PC-3 (cell line): Measurements from ENCODE around the gene MYOF. TPM values are rescaled to one million over a fixed set of nuclear protein-coding genes. Genes with fewer than 3 reads are reported as not detected.
A peak's percentile ranks its signal among the peaks of the same experiment; 100 is the strongest.

Experiments used
- ATAC-seq: fragments of 200-7000 bp; cut with Tn5 transposase; 2 replicates; pipeline ENCODE4 v1.9.1; 2020; ENCODE audit warnings: mild to moderate bottlenecking, moderate library complexity
- BruUV-seq: library from RNA; stranded (reverse); fragments of 400-500 nt; replicated peaks from 2 replicates; lab custom pipeline; 2021; lab: Mats Ljungman, UMichigan
- CTCF ChIA-PET: fragments of 300-600 bp; sonication (Branson Sonifier 250); formaldehyde crosslinking; loops from one replicate; lab custom pipeline; 2022; ENCODE audit warnings: antibody characterized with exemption; lab: Charles Lee
- POLR2A ChIA-PET: fragments of 300-600 bp; sonication (Branson Sonifier 250); formaldehyde crosslinking; loops from one replicate; lab custom pipeline; 2022; ENCODE audit warnings: antibody characterized with exemption; ENCODE audit not compliant: unreplicated experiment; lab: Charles Lee
- DNase-seq: peaks from one replicate; pipeline ENCODE4 v3.0.0-alpha.2; 2015
- H2AFZ ChIP-seq: fragments of 300-600 bp; sonication (generic); 2 replicates; pipeline ENCODE4 v1.6.0; 2016; ENCODE audit warnings: antibody characterized with exemption, low read length
- H3F3A ChIP-seq: fragments of 300-600 bp; sonication (generic); one replicate; pipeline ENCODE4 v1.6.0; 2017; ENCODE audit warnings: antibody characterized with exemption, low read length, control low read depth, mild to moderate bottlenecking; ENCODE audit not compliant: unreplicated experiment
- H3K27ac ChIP-seq: fragments of 300-600 bp; sonication (generic); 2 replicates; pipeline ENCODE4 v1.5.1; 2016; ENCODE audit warnings: mild to moderate bottlenecking, low read length
- H3K27me3 ChIP-seq: fragments of 300-600 bp; sonication (generic); 2 replicates; pipeline ENCODE4 v1.6.1; 2016; ENCODE audit warnings: low read length, mixed read lengths
- H3K36me3 ChIP-seq: fragments of 300-600 bp; sonication (generic); 2 replicates; pipeline ENCODE4 v1.6.1; 2016; ENCODE audit warnings: low read depth, mixed run types, low read length, mixed read lengths
- H3K4me1 ChIP-seq: fragments of 300-600 bp; sonication (generic); 2 replicates; pipeline ENCODE4 v1.5.1; 2016; ENCODE audit warnings: low read length; ENCODE audit not compliant: insufficient read depth
- H3K4me2 ChIP-seq: fragments of 300-600 bp; sonication (generic); 2 replicates; pipeline ENCODE4 v1.6.0; 2016; ENCODE audit warnings: low read length
- H3K4me3 ChIP-seq: fragments of 300-600 bp; sonication (generic); 2 replicates; pipeline ENCODE4 v1.5.1; 2016; ENCODE audit warnings: mild to moderate bottlenecking, low read length, mixed read lengths
- H3K79me2 ChIP-seq: fragments of 300-600 bp; sonication (generic); 2 replicates; pipeline ENCODE4 v1.6.1; 2017; ENCODE audit warnings: low read length, mixed read lengths
- H3K9ac ChIP-seq: fragments of 300-600 bp; sonication (generic); 2 replicates; pipeline ENCODE4 v1.6.0; 2016; ENCODE audit warnings: mild to moderate bottlenecking, low read length
- H3K9me2 ChIP-seq: fragments of 300-600 bp; sonication (generic); replicated peaks from 2 replicates; pipeline ENCODE4 v1.6.1; 2016; ENCODE audit warnings: mixed run types, low read length, mixed read lengths
- H3K9me3 ChIP-seq: fragments of 300-600 bp; sonication (generic); 2 replicates; pipeline ENCODE4 v1.6.1; 2016; ENCODE audit warnings: low read length, mixed read lengths
- H4K20me1 ChIP-seq: fragments of 300-600 bp; sonication (generic); 2 replicates; pipeline ENCODE4 v1.6.1; 2016; ENCODE audit warnings: low read length, mixed read lengths
- EZH2 ChIP-seq: fragments of 300-600 bp; sonication (generic); IDR thresholded peaks from one replicate; pipeline ENCODE4 v1.6.1; 2017; ENCODE audit warnings: antibody characterized with exemption, mild to moderate bottlenecking, low read length; ENCODE audit not compliant: unreplicated experiment
- EZH2phosphoT487 ChIP-seq: fragments of 300-600 bp; sonication (generic); IDR thresholded peaks from 2 replicates; pipeline ENCODE4 v1.6.1; 2018; ENCODE audit warnings: mild to moderate bottlenecking, antibody characterized with exemption, low read length, borderline replicate concordance
- intact Hi-C: fragments of 100-400 bp; cut with micrococcal nuclease; formaldehyde crosslinking; loops from 2 replicates; pipeline ENCODE4 v1.9.0; 2023
- total RNA-seq: library from RNA; depleted of rRNA; stranded (reverse); fragments of >200 nt; gene quantifications from 2 replicates; pipeline ENCODE4 v1.2.3, GENCODE V29; 2014
- TF ChIP-seq, protein P1 (sequence below): fragments of 300-600 bp; sonication (generic); conservative IDR thresholded peaks from 2 replicates; pipeline ENCODE4 v1.5.1; 2017; ENCODE audit warnings: antibody characterized with exemption, low read depth, mild to moderate bottlenecking, low read length

MYOF gene
- total RNA-seq, 1 experiment from 2014 or later: 174 TPM

DNA sequence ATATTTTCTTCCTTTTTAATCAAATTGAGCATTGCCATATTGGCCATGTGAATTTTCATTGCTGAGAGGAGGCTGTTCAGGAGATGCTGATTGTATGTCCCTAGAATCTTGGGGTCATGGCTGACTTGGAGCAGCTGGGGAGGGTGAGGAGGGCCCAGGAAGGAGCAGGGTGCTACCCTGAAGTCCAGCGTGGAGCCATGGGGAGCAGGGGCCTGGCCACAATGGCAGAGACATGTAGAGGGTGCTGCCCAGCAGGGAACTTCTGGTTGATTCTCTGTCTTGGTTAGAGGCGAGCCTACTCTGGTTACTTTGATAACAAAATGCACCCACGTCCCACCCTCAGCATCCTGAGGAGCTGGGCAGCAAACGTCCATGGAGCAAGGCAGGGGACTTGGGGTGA lies 186.0 kb downstream of the MYOF start:
- ATAC-seq: no peak
- Histone ChIP-seq H3K36me3 (no peaks in the 10 kb centered on the region), H3K4me2 (no peak overlapping the region), H3K79me2 (no peaks in the 10 kb centered on the region), H2AFZ (no peak overlapping the region), H3K27me3 (no peaks in the 10 kb centered on the region), H4K20me1 (no peaks in the 10 kb centered on the region), H3K9ac (no peak overlapping the region), H3K9me3 (no peaks in the 10 kb centered on the region), H3K27ac (no peak overlapping the region), H3K4me3 (no peak overlapping the region), H3K9me2 (no peaks in the 10 kb centered on the region), H3K4me1 (peaks cover 8% of the 10 kb centered on the region), H3F3A (no peaks in the 10 kb centered on the region)
- no peak for TF ChIP-seq EZH2
- TF ChIP-seq, protein P1, sequence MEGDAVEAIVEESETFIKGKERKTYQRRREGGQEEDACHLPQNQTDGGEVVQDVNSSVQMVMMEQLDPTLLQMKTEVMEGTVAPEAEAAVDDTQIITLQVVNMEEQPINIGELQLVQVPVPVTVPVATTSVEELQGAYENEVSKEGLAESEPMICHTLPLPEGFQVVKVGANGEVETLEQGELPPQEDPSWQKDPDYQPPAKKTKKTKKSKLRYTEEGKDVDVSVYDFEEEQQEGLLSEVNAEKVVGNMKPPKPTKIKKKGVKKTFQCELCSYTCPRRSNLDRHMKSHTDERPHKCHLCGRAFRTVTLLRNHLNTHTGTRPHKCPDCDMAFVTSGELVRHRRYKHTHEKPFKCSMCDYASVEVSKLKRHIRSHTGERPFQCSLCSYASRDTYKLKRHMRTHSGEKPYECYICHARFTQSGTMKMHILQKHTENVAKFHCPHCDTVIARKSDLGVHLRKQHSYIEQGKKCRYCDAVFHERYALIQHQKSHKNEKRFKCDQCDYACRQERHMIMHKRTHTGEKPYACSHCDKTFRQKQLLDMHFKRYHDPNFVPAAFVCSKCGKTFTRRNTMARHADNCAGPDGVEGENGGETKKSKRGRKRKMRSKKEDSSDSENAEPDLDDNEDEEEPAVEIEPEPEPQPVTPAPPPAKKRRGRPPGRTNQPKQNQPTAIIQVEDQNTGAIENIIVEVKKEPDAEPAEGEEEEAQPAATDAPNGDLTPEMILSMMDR: no peak
- CTCF ChIA-PET: no interaction called here
- no peak for DNase-seq
- POLR2A ChIA-PET: no interaction called here
- intact Hi-C loops: no loop called here
- BruUV-seq: no TSS peak

DNA sequence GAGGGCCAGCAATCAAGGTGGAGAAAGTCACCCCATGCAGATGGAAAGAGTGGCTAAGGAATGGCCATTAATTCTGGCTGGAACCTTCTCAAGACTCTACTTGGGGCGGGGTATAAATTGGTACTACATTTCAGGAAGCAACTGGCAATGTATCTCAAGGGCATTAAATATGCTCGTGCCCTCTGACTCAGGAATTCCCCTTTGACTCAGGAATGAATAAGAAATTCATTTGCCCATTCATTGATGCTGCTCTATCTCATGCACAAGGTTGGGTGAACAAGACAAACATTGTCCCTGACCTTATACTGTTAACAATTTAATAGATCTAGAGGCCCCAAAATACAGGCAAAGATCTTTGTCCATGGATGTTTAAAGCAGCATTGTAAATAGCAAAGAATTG lies 188.1 kb downstream of the MYOF start:
- Histone ChIP-seq H3K4me3 (no peak overlapping the region), H3K4me2 (no peak overlapping the region), H3F3A (no peaks in the 10 kb centered on the region), H3K9me2 (no peaks in the 10 kb centered on the region), H3K36me3 (no peaks in the 10 kb centered on the region), H3K79me2 (no peaks in the 10 kb centered on the region), H3K9ac (no peak overlapping the region), H3K4me1 (peaks cover 8% of the 10 kb centered on the region), H3K9me3 (no peaks in the 10 kb centered on the region), H3K27me3 (no peaks in the 10 kb centered on the region), H2AFZ (no peak overlapping the region), H3K27ac (no peak overlapping the region), H4K20me1 (no peaks in the 10 kb centered on the region)
- TF ChIP-seq EZH2: no peak
- TF ChIP-seq EZH2phosphoT487: no peak
- TF ChIP-seq, protein P1: no peak
- ChIA-PET POLR2A (no interaction called here), CTCF (no interaction called here)
- BruUV-seq: no TSS peak
- DNase-seq: peak; percentile 49
- intact Hi-C loops: no loop called here
- peak; percentile 42 for ATAC-seq

DNA sequence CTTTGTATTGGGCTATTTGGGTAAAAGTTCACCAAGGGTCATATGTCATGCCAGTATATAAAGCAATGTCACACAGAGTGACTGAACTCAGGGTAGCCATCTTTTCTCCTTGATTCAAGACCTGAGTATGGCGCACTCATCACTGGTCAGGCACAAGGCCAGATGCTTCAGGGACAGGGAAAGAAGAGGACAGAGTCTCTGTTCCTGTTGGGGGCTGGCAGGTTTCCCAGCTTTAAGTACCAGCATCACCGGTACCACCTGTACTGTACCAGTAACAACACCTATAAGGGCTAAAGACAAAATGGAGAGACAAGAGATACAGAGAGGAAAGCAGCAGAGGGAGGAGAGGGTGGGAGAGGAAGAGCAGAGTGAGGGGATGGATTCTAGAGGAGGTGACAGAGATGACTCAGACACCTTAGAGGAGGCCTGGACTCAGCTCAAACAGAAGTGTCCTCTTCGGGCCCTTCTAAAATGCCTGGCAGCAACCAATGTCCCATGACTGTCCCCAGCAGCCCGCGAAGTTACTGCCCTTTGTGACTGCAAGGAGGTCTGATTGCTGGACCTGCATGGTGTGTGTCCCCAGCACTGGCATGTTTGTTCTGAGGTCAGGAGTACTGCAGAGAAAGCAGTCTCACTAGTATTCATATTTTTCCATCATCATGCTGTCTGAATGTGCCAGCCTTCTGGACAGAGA lies 191.3 kb downstream of the MYOF start:
- DNase-seq (no peak), ATAC-seq (0 out of 2 replicates have a peak, but pooled peaks have one; percentile 10)
- no peak overlapping the region for H3K27ac ChIP-seq
- H3K4me3 ChIP-seq: no peak overlapping the region
- no peaks in the 10 kb centered on the region for H4K20me1 ChIP-seq
- no peaks in the 10 kb centered on the region for H3F3A ChIP-seq
- H3K9me2 ChIP-seq: no peaks in the 10 kb centered on the region
- ChIA-PET CTCF (no interaction called here), POLR2A (no interaction called here)
- no peak overlapping the region for H3K9ac ChIP-seq
- no peaks in the 10 kb centered on the region for H3K27me3 ChIP-seq
- no peak overlapping the region for H2AFZ ChIP-seq
- no peaks in the 10 kb centered on the region for H3K79me2 ChIP-seq
- TF ChIP-seq EZH2: no peak
- TF ChIP-seq, protein P1: no peak
- TF ChIP-seq EZH2phosphoT487: no peak
- peaks cover 14% of the 10 kb centered on the region for H3K4me1 ChIP-seq
- BruUV-seq: no TSS peak
- H3K9me3 ChIP-seq: no peaks in the 10 kb centered on the region
- no peak overlapping the region for H3K4me2 ChIP-seq
- intact Hi-C loops: no loop called here
- no peaks in the 10 kb centered on the region for H3K36me3 ChIP-seq
